Measurements from ENCODE around the gene CIPC. TPM values are rescaled to one million over a fixed set of nuclear protein-coding genes. Genes with fewer than 3 reads are reported as not detected.

Gene CIPC
- total RNA-seq, 1 donor from 2014 or later = 39.5 TPM

GRCh38 chr14:77102154-77102553, 4.1 kb downstream of the CIPC start:
- no peak for DNase-seq (ENCODE audit: low spot score)

GRCh38 chr14:77103475-77103874, 5.4 kb downstream of the CIPC start:
- no peak for DNase-seq (ENCODE audit: low spot score)

GRCh38 chr14:77103951-77104350, 5.9 kb downstream of the CIPC start:
- no peak for DNase-seq (ENCODE audit: low spot score)

- DNase-seq (ENCODE audit: low spot score) = no peak
These were observed 6.3 kb downstream of the CIPC start for GRCh38 chr14:77104393-77104792.

GRCh38 chr14:77105145-77105939, 7.3 kb downstream of the CIPC start:
- DNase-seq (ENCODE audit: low spot score) = no peak

GRCh38 chr14:77106666-77107065, 8.6 kb downstream of the CIPC start:
- DNase-seq (ENCODE audit: low spot score) = no peak

GRCh38 chr14:77107228-77107627, 9.2 kb downstream of the CIPC start:
- DNase-seq (ENCODE audit: low spot score) = no peak

- no peak for DNase-seq (ENCODE audit: low spot score)
These were observed 10.7 kb downstream of the CIPC start for GRCh38 chr14:77108753-77109152.

- DNase-seq (ENCODE audit: low spot score) = no peak
These were observed 11.6 kb downstream of the CIPC start for GRCh38 chr14:77109656-77110055.

GRCh38 chr14:77110286-77110685, 12.2 kb downstream of the CIPC start:
- no peak for DNase-seq (ENCODE audit: low spot score)

- DNase-seq (ENCODE audit: low spot score) = peak; percentile 64
These were observed 13.0 kb downstream of the CIPC start for GRCh38 chr14:77111021-77111420.

GRCh38 chr14:77113644-77114043, 15.6 kb downstream of the CIPC start:
- DNase-seq (ENCODE audit: low spot score) = no peak

GRCh38 chr14:77114609-77115008, 16.6 kb downstream of the CIPC start:
- no peak for DNase-seq (ENCODE audit: low spot score)

- DNase-seq (ENCODE audit: low spot score) = no peak
These were observed 18.2 kb downstream of the CIPC start for GRCh38 chr14:77116172-77116817.

- DNase-seq (ENCODE audit: low spot score) = no peak
These were observed 21.8 kb downstream of the CIPC start for GRCh38 chr14:77119851-77120250.

- no peak for DNase-seq (ENCODE audit: low spot score)
These were observed 23.0 kb downstream of the CIPC start for GRCh38 chr14:77120771-77121743.

GRCh38 chr14:77122526-77123125, 24.6 kb downstream of the CIPC start:
- DNase-seq (ENCODE audit: low spot score) = no peak

GRCh38 chr14:77123381-77124325, 25.6 kb downstream of the CIPC start:
- DNase-seq (ENCODE audit: low spot score) = peak; percentile 90

- DNase-seq (ENCODE audit: low spot score) = no peak
These were observed 26.6 kb downstream of the CIPC start for GRCh38 chr14:77124345-77125280.
